ENCODE results near the gene SLC17A9.
A peak's percentile ranks its signal among the peaks of the same experiment; 100 is the strongest.

Gene SLC17A9

GRCh38 chr20:62986257-62986800 is 33.8 kb downstream of the SLC17A9 start:
- DNase-seq: no peak

GRCh38 chr20:62987114-62987513 is 34.6 kb downstream of the SLC17A9 start:
- no peak for DNase-seq

- DNase-seq: no peak
Measured at GRCh38 chr20:62989201-62989601, 36.7 kb downstream of the SLC17A9 start.

- no peak for DNase-seq
Measured at GRCh38 chr20:62990306-62990825, 37.9 kb downstream of the SLC17A9 start.

GRCh38 chr20:62991196-62991807 is 38.8 kb downstream of the SLC17A9 start:
- no peak for DNase-seq

GRCh38 chr20:62991863-62992262 is 39.4 kb downstream of the SLC17A9 start:
- no peak for DNase-seq

GRCh38 chr20:62993856-62994494 is 41.5 kb downstream of the SLC17A9 start:
- peak; percentile 52 for DNase-seq

GRCh38 chr20:62994869-62995281 is 42.4 kb downstream of the SLC17A9 start:
- DNase-seq: no peak

GRCh38 chr20:62995481-62995880 is 43.0 kb downstream of the SLC17A9 start:
- DNase-seq: no peak

- peak; percentile 90 for DNase-seq
Measured at GRCh38 chr20:62995898-62996595, 43.5 kb downstream of the SLC17A9 start.

GRCh38 chr20:62996596-62996982 is 44.1 kb downstream of the SLC17A9 start:
- no peak for DNase-seq

- DNase-seq: no peak
Measured at GRCh38 chr20:62997417-62998035, 45.0 kb downstream of the SLC17A9 start.

GRCh38 chr20:62998449-62998848 is 45.9 kb downstream of the SLC17A9 start:
- DNase-seq: no peak

GRCh38 chr20:62999580-62999979 is 47.1 kb downstream of the SLC17A9 start:
- no peak for DNase-seq

- no peak for DNase-seq
Measured at GRCh38 chr20:63000036-63000435, 47.5 kb downstream of the SLC17A9 start.

- DNase-seq: no peak
Measured at GRCh38 chr20:63000958-63001357, 48.4 kb downstream of the SLC17A9 start.

GRCh38 chr20:63002511-63002910 is 50.0 kb downstream of the SLC17A9 start:
- no peak for DNase-seq

GRCh38 chr20:63003546-63003945 is 51.0 kb downstream of the SLC17A9 start:
- DNase-seq: no peak

- DNase-seq: no peak
Measured at GRCh38 chr20:63004607-63005364, 52.3 kb downstream of the SLC17A9 start.

- DNase-seq: no peak
Measured at GRCh38 chr20:63005365-63005861, 52.9 kb downstream of the SLC17A9 start.

- DNase-seq: no peak
Measured at GRCh38 chr20:63005862-63006539, 53.5 kb downstream of the SLC17A9 start.
